Lung (tissue), 12 donors: ENCODE results near the gene DSP. TPM values are rescaled to one million over a fixed set of nuclear protein-coding genes. Genes with fewer than 3 reads are reported as not detected.

Experiments
- ATAC-seq: fragments of 200-7000 bp; cut with Tn5 transposase; one replicate; pipeline ENCODE4 v1.9.1; 2020; ENCODE audit warnings: moderate number of reproducible peaks; ENCODE audit not compliant: insufficient read depth, low FRiP score
- DNase-seq, 3 donors: peaks; one replicate each; pipeline ENCODE4 v3.0.0-alpha.2; 2013 to 2017
- H3K27ac ChIP-seq, 2 donors: one replicate each; pipeline ENCODE4 v1.5.1; 2013; ENCODE audit warnings: mild to moderate bottlenecking in 2 of 2, moderate library complexity in 2 of 2, control low read depth in 1 of 2, inconsistent platforms in 1 of 2, low read depth in 1 of 2, low read length in 1 of 2
- H3K27me3 ChIP-seq, 3 donors: one replicate each; pipeline ENCODE4 v1.5.1; 2013; ENCODE audit warnings: low read length in 2 of 3; ENCODE audit not compliant: control insufficient read depth in 3 of 3, insufficient read depth in 3 of 3
- H3K36me3 ChIP-seq, 4 donors: one replicate each; pipeline ENCODE4 v1.5.1; 2013; ENCODE audit warnings: low read length in 4 of 4, mild to moderate bottlenecking in 1 of 4, moderate library complexity in 1 of 4; ENCODE audit not compliant: control insufficient read depth in 4 of 4, insufficient read depth in 4 of 4
- H3K4me1 ChIP-seq, 5 donors: one replicate each; pipeline ENCODE4 v1.5.1; 2013; ENCODE audit warnings: low read length in 5 of 5, mild to moderate bottlenecking in 2 of 5, moderate library complexity in 1 of 5; ENCODE audit not compliant: control insufficient read depth in 5 of 5, insufficient read depth in 5 of 5
- H3K4me3 ChIP-seq: one replicate; pipeline ENCODE4 v1.5.1; 2013; ENCODE audit warnings: mild to moderate bottlenecking, control low read depth, moderate library complexity
- H3K9ac ChIP-seq, 2 donors: one replicate each; pipeline ENCODE4 v1.5.1; 2013; ENCODE audit warnings: low read length in 2 of 2, control low read depth in 1 of 2; ENCODE audit not compliant: insufficient read depth in 1 of 2
- H3K9me3 ChIP-seq, 4 donors: one replicate each; pipeline ENCODE4 v1.5.1; 2013; ENCODE audit warnings: low read length in 3 of 4, mild to moderate bottlenecking in 1 of 4, moderate library complexity in 1 of 4; ENCODE audit not compliant: control insufficient read depth in 4 of 4, insufficient read depth in 3 of 4
- whole genome bisulfite sequencing, 2 donors: extraction: QIAGEN DNeasy Blood & Tissue Kit; methylation state at CpG; one replicate each; pipeline ENCODE4 v1.1.7; 2013; 5-methylcytosine and 5-hydroxymethylcytosine counted together
- polyA plus RNA-seq, 2 donors: library from polyadenylated mRNA; stranded (reverse); fragments of 200-250 nt; gene quantifications; one replicate each; pipeline ENCODE4 v1.2.1, GENCODE V29; 2013
- total RNA-seq, 2 donors: library from RNA; depleted of rRNA in 1 of 2; stranded (reverse); fragments of >200 nt in 1 of 2; gene quantifications; one replicate each; pipeline ENCODE4 v1.2.1, GENCODE V29; 2014 to 2021
- TF ChIP-seq, protein P1 (sequence below): IDR thresholded peaks from 2 replicates; pipeline ENCODE4 v1.5.1; 2012; ENCODE audit warnings: mild to moderate bottlenecking; ENCODE audit errors: control extremely low read depth, extremely low read depth
- donor health status: control.
- donor health status: control.
- donor health status: Bipolar disorder and iron deficiency.
- donor health status: healthy.
- donor health status: DM: yes; HTN: yes; CAD: no.

The DSP gene
- total and polyA plus RNA-seq, 4 donors: 2.9 to 73.2 (median 19.4) TPM

DNA sequence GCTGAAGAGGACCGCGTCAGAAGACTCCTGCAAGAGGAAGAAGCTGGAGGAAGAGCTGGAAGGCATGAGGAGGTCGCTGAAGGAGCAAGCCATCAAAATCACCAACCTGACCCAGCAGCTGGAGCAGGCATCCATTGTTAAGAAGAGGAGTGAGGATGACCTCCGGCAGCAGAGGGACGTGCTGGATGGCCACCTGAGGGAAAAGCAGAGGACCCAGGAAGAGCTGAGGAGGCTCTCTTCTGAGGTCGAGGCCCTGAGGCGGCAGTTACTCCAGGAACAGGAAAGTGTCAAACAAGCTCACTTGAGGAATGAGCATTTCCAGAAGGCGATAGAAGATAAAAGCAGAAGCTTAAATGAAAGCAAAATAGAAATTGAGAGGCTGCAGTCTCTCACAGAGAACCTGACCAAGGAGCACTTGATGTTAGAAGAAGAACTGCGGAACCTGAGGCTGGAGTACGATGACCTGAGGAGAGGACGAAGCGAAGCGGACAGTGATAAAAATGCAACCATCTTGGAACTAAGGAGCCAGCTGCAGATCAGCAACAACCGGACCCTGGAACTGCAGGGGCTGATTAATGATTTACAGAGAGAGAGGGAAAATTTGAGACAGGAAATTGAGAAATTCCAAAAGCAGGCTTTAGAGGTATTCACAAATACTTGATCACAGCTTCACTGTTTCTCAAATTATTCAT lies 39.6 kb downstream of the DSP start:
- no peak for DNase-seq
- peaks cover 0 to 2% (median 0%) of the 10 kb centered on the region in 3 donors for H3K27me3 ChIP-seq
- TF ChIP-seq, protein P1, sequence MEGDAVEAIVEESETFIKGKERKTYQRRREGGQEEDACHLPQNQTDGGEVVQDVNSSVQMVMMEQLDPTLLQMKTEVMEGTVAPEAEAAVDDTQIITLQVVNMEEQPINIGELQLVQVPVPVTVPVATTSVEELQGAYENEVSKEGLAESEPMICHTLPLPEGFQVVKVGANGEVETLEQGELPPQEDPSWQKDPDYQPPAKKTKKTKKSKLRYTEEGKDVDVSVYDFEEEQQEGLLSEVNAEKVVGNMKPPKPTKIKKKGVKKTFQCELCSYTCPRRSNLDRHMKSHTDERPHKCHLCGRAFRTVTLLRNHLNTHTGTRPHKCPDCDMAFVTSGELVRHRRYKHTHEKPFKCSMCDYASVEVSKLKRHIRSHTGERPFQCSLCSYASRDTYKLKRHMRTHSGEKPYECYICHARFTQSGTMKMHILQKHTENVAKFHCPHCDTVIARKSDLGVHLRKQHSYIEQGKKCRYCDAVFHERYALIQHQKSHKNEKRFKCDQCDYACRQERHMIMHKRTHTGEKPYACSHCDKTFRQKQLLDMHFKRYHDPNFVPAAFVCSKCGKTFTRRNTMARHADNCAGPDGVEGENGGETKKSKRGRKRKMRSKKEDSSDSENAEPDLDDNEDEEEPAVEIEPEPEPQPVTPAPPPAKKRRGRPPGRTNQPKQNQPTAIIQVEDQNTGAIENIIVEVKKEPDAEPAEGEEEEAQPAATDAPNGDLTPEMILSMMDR: no peak
- no peak overlapping the region for H3K4me3 ChIP-seq
- H3K27ac ChIP-seq: no peak overlapping the region
- peaks cover 0 to 9% (median 0%) of the 10 kb centered on the region in 5 donors for H3K4me1 ChIP-seq
- H3K36me3 ChIP-seq: peaks cover 0 to 10% (median 0%) of the 10 kb centered on the region in 4 donors
- ATAC-seq: no peak
- peaks cover 0 to 4% (median 0%) of the 10 kb centered on the region in 4 donors for H3K9me3 ChIP-seq
- 65 to 75% methylated on average over 14 of the region's 14 CpGs for WGBS, 2 donors
- H3K9ac ChIP-seq: no peak overlapping the region

DNA sequence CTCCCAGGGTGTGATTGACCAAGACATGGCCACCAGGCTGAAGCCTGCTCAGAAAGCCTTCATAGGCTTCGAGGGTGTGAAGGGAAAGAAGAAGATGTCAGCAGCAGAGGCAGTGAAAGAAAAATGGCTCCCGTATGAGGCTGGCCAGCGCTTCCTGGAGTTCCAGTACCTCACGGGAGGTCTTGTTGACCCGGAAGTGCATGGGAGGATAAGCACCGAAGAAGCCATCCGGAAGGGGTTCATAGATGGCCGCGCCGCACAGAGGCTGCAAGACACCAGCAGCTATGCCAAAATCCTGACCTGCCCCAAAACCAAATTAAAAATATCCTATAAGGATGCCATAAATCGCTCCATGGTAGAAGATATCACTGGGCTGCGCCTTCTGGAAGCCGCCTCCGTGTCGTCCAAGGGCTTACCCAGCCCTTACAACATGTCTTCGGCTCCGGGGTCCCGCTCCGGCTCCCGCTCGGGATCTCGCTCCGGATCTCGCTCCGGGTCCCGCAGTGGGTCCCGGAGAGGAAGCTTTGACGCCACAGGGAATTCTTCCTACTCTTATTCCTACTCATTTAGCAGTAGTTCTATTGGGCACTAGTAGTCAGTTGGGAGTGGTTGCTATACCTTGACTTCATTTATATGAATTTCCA lies 43.9 kb downstream of the DSP start:
- H3K27ac ChIP-seq: no peak overlapping the region
- H3K36me3 ChIP-seq: peaks cover 0 to 5% (median 0%) of the 10 kb centered on the region in 4 donors
- 96% methylated on average over 28 of the region's 28 CpGs for WGBS, 2 donors
- H3K27me3 ChIP-seq: peaks cover 0 to 2% (median 0%) of the 10 kb centered on the region in 3 donors
- H3K9me3 ChIP-seq: peaks cover 0 to 4% (median 0%) of the 10 kb centered on the region in 4 donors
- peaks cover 0 to 9% (median 0%) of the 10 kb centered on the region in 5 donors for H3K4me1 ChIP-seq
- no peak overlapping the region for H3K4me3 ChIP-seq
- no peak overlapping the region for H3K9ac ChIP-seq
- TF ChIP-seq, protein P1: no peak
- DNase-seq: no peak
- no peak for ATAC-seq

DNA sequence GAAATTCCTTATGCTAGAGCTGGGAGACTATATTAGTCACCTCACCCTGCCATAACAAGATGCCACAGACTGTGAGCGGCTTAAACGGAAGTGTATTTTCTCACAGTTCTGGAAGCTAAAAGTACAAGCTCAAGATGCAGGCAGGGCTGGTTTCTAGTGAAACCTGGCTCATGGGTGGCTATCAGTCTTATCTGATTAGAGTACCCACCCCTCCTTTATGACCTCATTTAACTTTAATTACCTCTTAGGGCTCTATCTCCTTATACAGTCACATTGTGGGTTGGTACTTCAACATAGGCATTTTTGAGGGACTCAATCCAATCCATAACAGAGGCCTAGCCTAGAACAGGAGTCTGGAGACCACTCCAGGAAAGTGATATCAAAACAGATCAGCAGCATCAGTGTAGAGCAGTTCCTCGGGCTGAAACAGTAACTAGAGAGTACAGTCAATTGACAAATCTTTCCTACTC lies 46.2 kb downstream of the DSP start:
- H3K9me3 ChIP-seq: peaks cover 0 to 4% (median 0%) of the 10 kb centered on the region in 4 donors
- DNase-seq (no peak), ATAC-seq (no peak)
- TF ChIP-seq, protein P1: no peak
- H3K4me1 ChIP-seq: peaks cover 0 to 11% (median 2%) of the 10 kb centered on the region in 5 donors
- H3K36me3 ChIP-seq: peaks cover 0 to 5% (median 0%) of the 10 kb centered on the region in 4 donors
- WGBS, 2 donors: 76 to 86% methylated on average over 3 of the region's 3 CpGs
- no peak overlapping the region for H3K4me3 ChIP-seq
- H3K9ac ChIP-seq: no peak overlapping the region
- no peak overlapping the region for H3K27ac ChIP-seq
- H3K27me3 ChIP-seq: peaks cover 0 to 2% (median 0%) of the 10 kb centered on the region in 3 donors
